Endothelial cell of umbilical vein (primary cell): ENCODE results near the gene GNMT. TPM values are rescaled to one million over a fixed set of nuclear protein-coding genes. Genes with fewer than 3 reads are reported as not detected.

ENCODE experiments used
- BruUV-seq: library from RNA; stranded (reverse); fragments of 400-500 nt; replicated peaks from 2 replicates; lab custom pipeline; 2021; lab: Mats Ljungman, UMichigan
- CTCF ChIA-PET: fragments of 300-600, 350-600 bp; sonication (Branson Sonifier 250); formaldehyde crosslinking; loops from one replicate; lab custom pipeline; 2021; ENCODE audit warnings: antibody characterized with exemption, inconsistent platforms; lab: Charles Lee
- POLR2A ChIA-PET: fragments of 300-600, 350-600 bp; sonication (Branson Sonifier 250); formaldehyde crosslinking; loops from one replicate; lab custom pipeline; 2021; ENCODE audit warnings: antibody characterized with exemption, inconsistent platforms; lab: Charles Lee
- DNase-seq: peaks from one replicate; pipeline ENCODE4 v3.0.0-alpha.2; 2011; ENCODE audit warnings: low read depth, low spot score
- FAIRE-seq: peaks from 2 replicates; lab custom pipeline; 2011; peaks lifted over from hg19 to GRCh38; lab: Jason Lieb, UNC
- H2AFZ ChIP-seq: 2 replicates; pipeline ENCODE4 v1.6.0; 2012; ENCODE audit warnings: low read depth, low read length, control low read depth, inconsistent platforms
- H3K27ac ChIP-seq: 2 replicates; pipeline ENCODE4 v1.5.1; 2011; ENCODE audit warnings: low read depth, mild to moderate bottlenecking, control low read depth, low read length, moderate library complexity; ENCODE audit not compliant: insufficient read depth
- H3K27me3 ChIP-seq, 2 experiments: 2 replicates each; pipeline versions ENCODE4 v1.6.0 to v1.6.1; 2011; ENCODE audit warnings: low read length in 2 of 2, mixed read lengths in 1 of 2; ENCODE audit not compliant: control insufficient read depth in 2 of 2, insufficient read depth in 2 of 2
- H3K36me3 ChIP-seq, 2 experiments: 2 replicates in 1 of 2; 3 replicates in 1 of 2; pipeline ENCODE4 v1.5.1; 2011; ENCODE audit warnings: low read length in 2 of 2, mild to moderate bottlenecking in 1 of 2, moderate library complexity in 1 of 2; ENCODE audit not compliant: control insufficient read depth in 2 of 2, insufficient read depth in 2 of 2; ENCODE audit errors: extremely low read depth in 1 of 2
- H3K4me1 ChIP-seq: 3 replicates; pipeline ENCODE4 v1.5.1; 2011; ENCODE audit warnings: mild to moderate bottlenecking, low read length; ENCODE audit not compliant: control insufficient read depth, insufficient read depth; ENCODE audit errors: extremely low read depth
- H3K4me2 ChIP-seq: 2 replicates; pipeline ENCODE4 v1.6.1; 2011; ENCODE audit warnings: low read length, control low read depth, mixed read lengths; ENCODE audit not compliant: insufficient read depth
- H3K4me3 ChIP-seq, 3 experiments: fragments of 200-600 bp in 1 of 3; sonication (generic), shearing (Covaris generic) in 1 of 3; replicated peaks in 1 of 3; 2 replicates each; pipeline ENCODE4 v1.5.1; 2011 to 2016; ENCODE audit warnings: control low read depth in 3 of 3, low read length in 3 of 3, mild to moderate bottlenecking in 2 of 3, inconsistent platforms in 1 of 3, low read depth in 1 of 3, moderate library complexity in 1 of 3; ENCODE audit not compliant: insufficient read depth in 1 of 3
- H3K79me2 ChIP-seq: 2 replicates; pipeline ENCODE4 v1.6.0; 2012; ENCODE audit warnings: low read length, inconsistent platforms; ENCODE audit not compliant: control insufficient read depth, insufficient read depth
- H3K9ac ChIP-seq: replicated peaks from 2 replicates; pipeline ENCODE3; 2011; ENCODE audit warnings: low read length, control low read depth; ENCODE audit not compliant: insufficient read depth; ENCODE audit errors: extremely low read depth
- H3K9me1 ChIP-seq: replicated peaks from 3 replicates; pipeline ENCODE4 v1.6.0; 2011; ENCODE audit warnings: mild to moderate bottlenecking, low read length; ENCODE audit not compliant: control insufficient read depth, insufficient read depth; ENCODE audit errors: extremely low read depth
- H3K9me3 ChIP-seq: replicated peaks from 2 replicates; pipeline ENCODE4 v1.5.1; 2012; ENCODE audit warnings: low read length, inconsistent platforms; ENCODE audit not compliant: control insufficient read depth, insufficient read depth
- H4K20me1 ChIP-seq: replicated peaks from 2 replicates; pipeline ENCODE3; 2011; ENCODE audit warnings: mild to moderate bottlenecking, low read length; ENCODE audit not compliant: control insufficient read depth, insufficient read depth; ENCODE audit errors: extremely low read depth
- EZH2 ChIP-seq: IDR thresholded peaks from 2 replicates; pipeline ENCODE4 v1.6.1; 2012; ENCODE audit warnings: borderline replicate concordance, low read depth, mild to moderate bottlenecking, moderate library complexity, low read length, inconsistent platforms; ENCODE audit not compliant: severe bottlenecking
- FOS ChIP-seq: IDR thresholded peaks from 2 replicates; pipeline ENCODE4 v1.6.1; 2011; ENCODE audit warnings: mild to moderate bottlenecking, low read length, moderate library complexity, borderline replicate concordance; ENCODE audit not compliant: insufficient read depth
- GATA2 ChIP-seq: IDR thresholded peaks from 2 replicates; pipeline ENCODE4 v1.7.0; 2011; ENCODE audit warnings: low read depth, mild to moderate bottlenecking, moderate library complexity, mixed read lengths, low read length; ENCODE audit not compliant: insufficient read length, insufficient read depth
- JUN ChIP-seq: IDR thresholded peaks from 2 replicates; pipeline ENCODE4 v1.6.1; 2011; ENCODE audit warnings: borderline replicate concordance, low read depth; ENCODE audit not compliant: insufficient read length, insufficient read depth
- MAX ChIP-seq: IDR thresholded peaks from 2 replicates; pipeline ENCODE4 v1.6.1; 2011; ENCODE audit not compliant: insufficient read depth, insufficient read length
- MYC ChIP-seq: IDR thresholded peaks from one replicate; pipeline ENCODE4 v1.6.1; 2011; ENCODE audit warnings: mild to moderate bottlenecking, low read depth, low read length
- POLR2A ChIP-seq: IDR thresholded peaks from 2 replicates; pipeline ENCODE4 v1.6.1; 2012; ENCODE audit warnings: low read depth, mild to moderate bottlenecking, control low read depth, low read length
- POLR2AphosphoS5 ChIP-seq: IDR thresholded peaks from 2 replicates; pipeline ENCODE4 v1.6.1; 2012; ENCODE audit warnings: low read depth, mild to moderate bottlenecking, control low read depth, low read length, moderate library complexity; ENCODE audit not compliant: insufficient read depth
- dilution Hi-C: fragments of 300-500 bp; cut with MboI; formaldehyde crosslinking; loops from one replicate; pipeline ENCODE4 v1.15.0; 2019; ENCODE audit warnings: low sequenced_read_pairs; ENCODE audit not compliant: extremely low pct_ligation_motif_present
- intact Hi-C: fragments of 100-400 bp; cut with micrococcal nuclease; formaldehyde crosslinking; loops from one replicate; pipeline ENCODE4 v1.10.0; 2022
- polyA plus RNA-seq, 4 experiments: library from polyadenylated mRNA; depleted of rRNA in 3 of 4; stranded (reverse) in 3 of 4; unstranded in 1 of 4; fragments of >200 nt; gene quantifications; 2 replicates each; pipeline versions ENCODE4 v1.2.1 to v1.2.3, GENCODE V29; 2011 to 2012; ENCODE audit warnings: missing spikeins in 1 of 4
- total RNA-seq: library from RNA; stranded (reverse); gene quantifications from 2 replicates; pipeline ENCODE4 v1.2.3, GENCODE V29; 2021
- TF ChIP-seq, protein P1 (sequence below), 2 donors: IDR thresholded peaks; 1 replicate in 1 of 2; 2 replicates in 1 of 2; pipeline ENCODE4 v1.5.1; 2011; ENCODE audit warnings: low read length in 2 of 2, mild to moderate bottlenecking in 2 of 2, moderate library complexity in 2 of 2, control low read depth in 1 of 2, inconsistent platforms in 1 of 2, low read depth in 1 of 2; ENCODE audit not compliant: insufficient read depth in 1 of 2; ENCODE audit errors: extremely low read depth in 1 of 2

GNMT gene
- total and polyA plus RNA-seq, 2 donors (not counting 3 experiments of a cell fraction or from before 2014, with no cell fraction given): 0.41 to 1.2 TPM

DNA sequence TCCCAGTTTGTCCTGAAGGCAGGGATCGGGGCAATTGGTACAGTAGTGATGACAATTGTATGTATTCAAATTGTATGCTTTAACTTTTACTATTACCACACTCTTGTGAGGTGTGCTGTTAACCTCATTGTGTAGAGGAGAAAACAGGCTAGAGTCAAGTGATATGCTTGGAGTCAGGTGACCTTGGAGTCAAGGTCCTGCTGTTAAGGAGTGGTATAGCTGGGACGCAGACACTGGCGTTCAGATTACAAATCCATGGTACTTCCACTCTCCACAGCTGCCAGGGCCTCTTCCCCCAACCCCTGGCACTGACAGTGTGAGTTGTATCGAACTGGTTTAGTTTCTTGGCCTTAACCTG is 20.8 kb upstream of the GNMT start:
- Histone ChIP-seq H3K9ac (no peak overlapping the region), H3K36me3 (peaks cover 5 to 34% of the 10 kb centered on the region in 2 experiments), H3K9me1 (no peaks in the 10 kb centered on the region), H3K4me2 (no peak overlapping the region), H3K4me3 (no peak overlapping the region), H3K27ac (no peak overlapping the region), H4K20me1 (no peaks in the 10 kb centered on the region), H3K4me1 (peaks cover 6% of the 10 kb centered on the region), H3K27me3 (no peaks in the 10 kb centered on the region), H3K9me3 (no peaks in the 10 kb centered on the region), H2AFZ (no peak overlapping the region), H3K79me2 (no peaks in the 10 kb centered on the region)
- ChIA-PET POLR2A (no interaction called here), CTCF (interaction anchor here (1.3 to 1.4 kb wide), 2 partner anchors 11 to 28 kb away, joined by 3 to 5 read pairs; partner anchors contain the start of gene CNPY3)
- DNase-seq (no peak), FAIRE-seq (no peak)
- dilution Hi-C loops: no loop called here
- TF ChIP-seq POLR2AphosphoS5 (no peak), POLR2A (no peak), JUN (no peak), FOS (no peak), GATA2 (no peak), EZH2 (no peak), MYC (no peak), MAX (no peak)
- TF ChIP-seq, protein P1, sequence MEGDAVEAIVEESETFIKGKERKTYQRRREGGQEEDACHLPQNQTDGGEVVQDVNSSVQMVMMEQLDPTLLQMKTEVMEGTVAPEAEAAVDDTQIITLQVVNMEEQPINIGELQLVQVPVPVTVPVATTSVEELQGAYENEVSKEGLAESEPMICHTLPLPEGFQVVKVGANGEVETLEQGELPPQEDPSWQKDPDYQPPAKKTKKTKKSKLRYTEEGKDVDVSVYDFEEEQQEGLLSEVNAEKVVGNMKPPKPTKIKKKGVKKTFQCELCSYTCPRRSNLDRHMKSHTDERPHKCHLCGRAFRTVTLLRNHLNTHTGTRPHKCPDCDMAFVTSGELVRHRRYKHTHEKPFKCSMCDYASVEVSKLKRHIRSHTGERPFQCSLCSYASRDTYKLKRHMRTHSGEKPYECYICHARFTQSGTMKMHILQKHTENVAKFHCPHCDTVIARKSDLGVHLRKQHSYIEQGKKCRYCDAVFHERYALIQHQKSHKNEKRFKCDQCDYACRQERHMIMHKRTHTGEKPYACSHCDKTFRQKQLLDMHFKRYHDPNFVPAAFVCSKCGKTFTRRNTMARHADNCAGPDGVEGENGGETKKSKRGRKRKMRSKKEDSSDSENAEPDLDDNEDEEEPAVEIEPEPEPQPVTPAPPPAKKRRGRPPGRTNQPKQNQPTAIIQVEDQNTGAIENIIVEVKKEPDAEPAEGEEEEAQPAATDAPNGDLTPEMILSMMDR (IDR thresholded peaks at IDR 0.05; ENCODE audit: extremely low read depth in 1 of 2, insufficient read depth in 1 of 2, low read depth in 1 of 2, low read length in 2 of 2): no peak
- intact Hi-C loops: no loop called here
- no TSS peak for BruUV-seq
